LNCaP clone FGC (cell line): ENCODE measurements around the gene CFAP73.

Source experiments
- DNase-seq: peaks from one replicate; pipeline ENCODE4 v3.0.0-alpha.2; 2011; ENCODE audit warnings: low read depth
- H3K4me3 ChIP-seq: 2 replicates; pipeline ENCODE4 v1.5.1; 2011; ENCODE audit warnings: mild to moderate bottlenecking, low read depth, low read length, control low read depth
- CTCF ChIP-seq: IDR thresholded peaks from 2 replicates; pipeline ENCODE4 v1.5.1; 2012; ENCODE audit warnings: mild to moderate bottlenecking; ENCODE audit not compliant: control insufficient read depth, insufficient read depth; ENCODE audit errors: extremely low read depth

The CFAP73 gene

DNA sequence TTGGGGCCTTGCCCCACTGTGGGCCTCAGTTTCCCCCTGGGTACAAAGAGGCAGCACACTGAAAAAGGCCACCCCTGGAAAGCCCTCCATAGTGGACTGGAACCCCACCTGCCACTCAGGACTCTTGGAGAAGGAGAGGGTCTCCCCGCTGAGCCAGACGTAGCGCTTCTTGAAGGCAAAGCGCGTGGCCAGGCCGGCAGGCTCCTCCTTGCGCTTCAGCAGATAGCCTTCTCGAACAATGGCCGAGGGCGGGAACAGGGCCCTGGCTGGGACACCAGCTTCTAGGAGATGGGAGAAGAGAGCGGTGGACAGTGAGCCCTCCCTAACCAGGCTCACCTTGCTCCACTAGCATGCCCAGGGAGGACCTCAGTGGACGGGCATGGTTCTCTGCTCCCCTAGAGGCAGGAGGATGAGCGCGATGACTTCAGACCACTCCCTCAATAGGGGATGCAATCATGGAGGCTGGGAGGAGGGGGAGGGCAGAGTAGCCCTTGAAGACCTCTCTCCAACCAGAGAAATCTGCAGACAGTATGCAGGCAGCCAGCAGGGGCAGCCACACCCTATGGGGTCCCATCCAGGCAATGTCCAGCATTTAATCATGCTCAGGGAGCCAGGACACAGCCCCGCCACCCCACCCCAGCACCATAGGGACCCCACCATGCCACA lies 43.8 kb upstream of the CFAP73 start:
- no peak overlapping the region for H3K4me3 ChIP-seq
- TF ChIP-seq CTCF, result no peak
- no peak for DNase-seq

DNA sequence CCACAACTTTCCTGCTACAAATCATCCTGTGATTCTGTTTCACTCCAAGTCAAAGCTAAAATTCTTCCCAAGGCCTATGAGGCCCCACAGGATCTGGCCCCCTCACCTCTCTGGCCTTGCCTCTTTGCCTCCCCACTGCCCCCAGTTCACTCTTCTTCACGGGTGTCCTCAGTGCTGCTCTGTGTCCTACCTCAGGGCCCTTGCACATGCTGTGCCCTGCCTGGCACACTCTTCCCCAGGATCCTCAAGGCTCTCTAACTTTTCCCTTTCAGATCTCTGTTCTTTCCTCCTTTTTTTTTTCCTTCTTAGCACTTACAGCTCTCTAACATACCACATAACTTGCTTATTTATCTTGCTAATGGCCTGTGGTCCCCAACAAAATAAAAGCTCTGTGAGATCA lies 43.2 kb upstream of the CFAP73 start:
- no peak for DNase-seq
- TF ChIP-seq CTCF, result no peak
- no peak overlapping the region for H3K4me3 ChIP-seq

- no peak overlapping the region for H3K4me3 ChIP-seq
- no peak for DNase-seq
- no peak for TF ChIP-seq CTCF
These were observed 41.2 kb upstream of the CFAP73 start for GRCh38 chr12:113108308-113108707.

DNA sequence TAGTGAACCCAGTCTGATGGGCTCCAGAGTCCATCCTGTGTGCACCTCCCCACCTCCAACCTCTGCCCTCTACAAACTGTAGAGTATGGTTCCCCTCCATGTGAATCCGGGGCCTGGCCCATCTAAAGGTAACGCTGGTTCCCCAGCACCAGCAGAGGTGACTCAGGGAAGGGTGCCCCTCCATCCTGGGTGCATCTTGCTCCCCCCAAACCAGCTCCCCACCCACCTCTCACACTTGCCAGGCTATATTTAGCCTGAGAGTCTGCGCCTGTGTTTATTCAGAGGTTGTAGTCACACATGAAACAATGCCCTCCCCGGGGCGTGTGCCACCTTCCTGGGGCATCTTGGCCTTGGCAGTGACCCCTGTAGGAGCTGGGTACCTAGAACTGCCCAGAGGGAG lies 40.2 kb upstream of the CFAP73 start:
- TF ChIP-seq CTCF, result no peak
- no peak for DNase-seq
- H3K4me3 ChIP-seq, result no peak overlapping the region

GRCh38 chr12:113109872-113110599 lies 39.5 kb upstream of the CFAP73 start:
- no peak for TF ChIP-seq CTCF
- no peak overlapping the region for H3K4me3 ChIP-seq
- DNase-seq, result no peak

GRCh38 chr12:113111247-113111646 lies 38.3 kb upstream of the CFAP73 start:
- no peak for TF ChIP-seq CTCF
- no peak for DNase-seq
- no peak overlapping the region for H3K4me3 ChIP-seq
